GM18951 (cell line): ENCODE data around the gene TCEA3.

Experiments used
- POLR2A ChIP-seq: IDR thresholded peaks from 4 replicates; pipeline ENCODE4 v1.6.1; 2011; ENCODE audit warnings: mild to moderate bottlenecking; ENCODE audit not compliant: insufficient read length, insufficient read depth; ENCODE audit errors: extremely low read depth
- in situ Hi-C: fragments of 300-500 bp; cut with MboI; formaldehyde crosslinking; loops from one replicate; pipeline ENCODE4 v1.12.0; 2022; ENCODE audit warnings: low sequenced_read_pairs, mixed read lengths, inconsistent platforms; ENCODE audit not compliant: unreplicated experiment

The TCEA3 gene

DNA sequence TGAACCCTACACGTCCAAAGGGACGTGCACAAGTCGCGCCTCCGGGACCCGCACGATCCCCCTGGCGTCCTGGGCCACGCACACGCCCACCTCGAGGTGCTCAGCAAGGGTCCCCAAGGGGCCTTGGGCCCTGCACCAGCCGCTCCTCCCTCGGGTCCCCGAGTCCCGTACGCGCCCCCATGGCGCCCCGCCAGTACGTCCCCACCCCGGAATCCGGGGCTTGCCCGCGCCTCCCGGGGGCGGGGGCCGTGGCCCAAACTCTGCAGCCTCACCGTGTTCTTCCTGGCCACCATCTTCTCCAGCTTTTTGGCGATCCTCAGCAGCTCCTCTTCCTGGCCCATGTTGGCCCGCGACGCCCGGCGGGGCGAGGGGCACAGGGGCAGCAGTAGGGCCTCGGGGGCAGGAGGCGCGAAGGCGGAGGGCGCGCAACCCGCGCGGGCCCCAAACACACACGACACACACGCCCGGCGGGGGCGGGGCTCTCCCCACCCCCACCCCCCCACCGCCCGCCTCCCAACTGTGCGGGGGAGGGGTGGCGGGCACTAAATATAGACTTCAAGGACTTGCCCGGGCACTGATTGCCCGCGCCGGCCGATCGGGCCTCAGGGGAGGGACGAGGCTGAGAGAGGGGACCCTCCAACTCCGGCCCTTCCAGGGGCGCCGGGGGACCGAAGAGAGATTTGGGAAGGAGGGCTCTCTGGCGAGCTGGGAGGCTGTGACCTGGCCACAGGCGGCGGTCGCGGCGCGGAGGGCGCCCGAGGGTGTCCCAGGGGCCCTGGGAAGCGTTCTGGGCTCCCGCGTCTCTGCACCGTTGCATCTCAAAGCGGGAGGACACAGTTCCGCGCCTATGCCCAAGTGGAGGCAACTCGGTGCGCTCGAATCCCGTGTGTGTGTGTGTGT lies at the start of gene TCEA3:
TCEA3 (minus strand) TSS at position 456 of the 900 bp plus-strand sequence; CDS start at position 341, 115 bp downstream.
- in situ Hi-C loops, result no loop called here

GRCh38 chr1:23473037-23473800 lies 48.7 kb upstream of the TCEA3 start:
- no peak for TF ChIP-seq POLR2A
- in situ Hi-C loops, result no loop called here

More for the DNA sequence above, at the start of gene TCEA3:
- no peak for TF ChIP-seq POLR2A

DNA sequence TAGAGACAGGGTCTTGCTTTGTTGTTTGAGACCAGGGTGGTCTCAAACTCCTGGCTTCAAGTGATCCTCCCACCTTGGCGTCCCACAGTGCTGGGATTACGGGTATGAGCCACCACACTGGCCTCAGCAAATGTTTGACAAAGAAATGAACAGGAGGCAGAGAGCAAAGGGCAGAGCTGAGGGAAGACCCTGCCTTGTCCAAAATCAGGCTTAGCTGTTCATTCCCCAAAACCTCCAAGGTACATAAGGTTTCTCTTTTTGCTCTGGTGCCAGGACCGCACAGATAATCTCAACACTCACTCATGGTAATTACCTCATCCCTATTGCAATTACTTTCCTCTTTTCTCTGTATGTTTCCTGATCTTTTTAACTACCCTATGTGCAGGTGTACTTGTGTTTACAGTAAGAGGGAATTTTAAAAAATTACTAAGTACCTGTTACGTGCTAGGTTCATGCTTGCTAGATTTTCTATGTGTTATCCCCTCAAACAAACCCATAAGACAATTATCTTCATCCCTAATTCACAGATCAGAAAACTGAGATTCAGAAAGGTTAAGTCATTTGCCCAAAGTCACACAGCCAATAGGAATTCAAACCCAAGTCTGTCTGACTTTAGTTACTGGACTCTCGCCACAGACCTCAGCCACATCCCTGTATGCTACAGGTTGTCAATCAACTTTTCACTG lies 47.9 kb upstream of the TCEA3 start:
- in situ Hi-C loops, result no loop called here
- TF ChIP-seq POLR2A, result no peak

DNA sequence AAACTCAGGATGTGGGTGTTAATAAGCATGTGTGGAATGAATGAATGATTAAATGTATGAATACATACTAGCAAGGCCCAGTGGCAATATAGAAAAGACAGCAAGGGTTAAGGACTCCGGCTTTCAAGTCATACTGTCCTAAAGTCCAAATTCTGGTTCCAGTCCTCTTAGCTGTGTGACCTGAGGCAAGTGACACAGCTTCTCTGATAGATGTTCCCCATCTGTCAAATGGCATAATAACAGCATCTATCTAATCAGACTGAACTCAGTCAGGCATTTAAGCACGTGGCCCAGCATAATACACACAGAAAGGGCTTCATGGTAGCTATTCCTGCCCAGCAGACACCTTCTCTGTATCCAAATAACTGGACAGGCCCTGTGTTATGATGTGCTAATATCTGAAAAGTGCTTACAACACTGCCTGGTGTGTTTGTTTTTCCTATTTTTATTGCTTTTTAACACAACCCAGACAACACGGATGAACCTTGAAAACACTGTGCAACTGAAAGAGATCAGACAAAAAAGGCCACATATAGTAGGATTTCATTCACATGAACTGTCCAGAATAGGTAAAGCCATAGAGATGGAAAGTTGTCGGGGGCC lies 47.0 kb upstream of the TCEA3 start:
- in situ Hi-C loops, result no loop called here
- TF ChIP-seq POLR2A, result no peak

DNA sequence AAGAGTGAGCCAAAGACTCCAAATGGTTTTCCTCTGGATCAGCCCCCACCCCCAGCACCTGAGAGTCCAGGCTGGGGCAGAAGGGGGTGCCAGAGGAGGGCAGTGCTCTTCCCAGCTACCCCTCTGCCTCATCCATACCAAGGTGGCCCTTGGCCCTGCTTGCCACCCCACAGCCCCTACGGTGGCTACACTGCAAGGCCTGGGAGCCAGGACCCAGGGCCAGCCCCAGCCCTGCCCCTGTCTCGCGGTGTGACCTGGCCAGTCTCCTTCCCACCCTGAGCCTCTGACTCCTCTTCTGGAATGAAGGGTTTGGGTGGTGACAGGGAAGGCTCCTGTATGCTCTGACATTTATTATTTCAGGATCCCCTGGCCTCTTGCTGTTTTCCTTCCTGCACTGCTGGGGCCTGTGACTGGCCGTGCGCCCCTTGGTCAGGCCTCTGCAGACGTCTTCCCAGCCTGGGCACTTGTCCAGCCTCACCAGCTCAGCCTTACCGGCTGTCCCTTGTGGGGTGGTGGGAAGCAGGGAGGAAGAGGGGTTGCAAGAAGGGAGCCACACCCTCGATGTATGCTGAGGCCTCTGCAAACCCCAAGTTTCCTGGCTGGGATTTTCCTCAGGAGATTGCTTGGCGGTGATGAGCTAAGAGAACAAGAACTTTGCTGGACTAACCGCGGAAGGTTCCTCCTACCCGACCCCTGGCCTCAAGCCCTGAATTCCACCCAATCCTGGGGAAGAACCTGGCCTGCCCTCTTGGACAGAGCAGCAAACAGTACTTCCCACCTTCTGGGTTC lies 45.9 kb upstream of the TCEA3 start:
- TF ChIP-seq POLR2A, result no peak
- in situ Hi-C loops, result no loop called here

DNA sequence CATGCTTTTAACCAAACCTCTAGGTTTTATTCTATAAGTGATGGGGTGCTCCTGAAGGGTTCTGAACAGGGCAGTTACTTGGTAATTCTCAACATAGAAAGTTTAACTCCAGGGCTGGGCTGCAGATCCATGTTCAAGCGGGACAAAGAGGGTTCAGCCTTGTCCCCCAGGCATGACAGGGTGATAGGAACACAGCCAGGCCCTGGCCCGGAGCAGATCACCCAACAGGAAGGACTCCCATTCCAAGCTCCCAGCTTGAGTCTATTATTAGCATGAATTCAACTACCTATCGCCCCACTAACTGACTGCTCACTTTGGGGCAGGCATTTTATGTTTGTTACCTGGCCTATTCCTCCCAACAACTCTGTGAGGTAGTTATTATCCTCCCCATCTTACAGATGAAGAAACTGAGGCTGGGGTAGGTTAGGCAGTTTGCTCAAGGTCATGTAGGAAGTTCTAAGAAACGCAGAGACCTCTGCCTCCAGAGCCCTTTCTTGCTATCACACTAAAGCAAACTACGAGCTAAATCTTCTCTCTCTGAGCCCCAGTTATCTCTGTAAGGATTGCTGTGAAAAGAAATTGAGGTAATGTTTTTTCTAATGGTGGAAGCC lies 44.9 kb upstream of the TCEA3 start:
- TF ChIP-seq POLR2A, result no peak
- in situ Hi-C loops, result no loop called here

DNA sequence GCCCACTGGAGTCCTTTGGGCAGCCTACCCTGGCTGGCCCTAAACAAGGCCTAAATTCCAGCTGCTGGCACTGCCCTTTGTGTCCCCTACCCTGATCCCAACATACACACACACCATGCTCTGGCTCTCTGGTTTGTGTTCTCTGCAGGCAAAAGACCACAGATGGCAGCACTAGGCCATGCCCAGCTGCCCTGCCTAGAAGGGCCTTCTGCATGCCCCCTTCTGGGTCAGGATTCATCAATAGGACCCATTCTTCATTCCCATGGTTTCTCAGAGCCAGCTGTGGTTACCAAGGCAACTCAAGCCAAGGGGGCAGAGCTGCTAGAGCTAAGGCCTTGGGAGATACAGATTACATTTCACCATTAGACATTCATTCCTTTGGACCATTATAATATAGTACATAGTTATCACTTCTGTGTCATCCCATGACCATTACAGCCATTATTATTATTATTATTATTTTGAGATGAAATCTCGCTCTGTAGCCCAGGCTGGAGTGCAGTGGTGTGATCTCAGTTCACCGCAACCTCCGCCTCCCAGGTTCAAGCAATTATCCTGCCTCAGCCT lies 42.0 kb upstream of the TCEA3 start:
- in situ Hi-C loops, result no loop called here
- no peak for TF ChIP-seq POLR2A

GRCh38 chr1:23463286-23463685 lies 38.7 kb upstream of the TCEA3 start:
- TF ChIP-seq POLR2A, result no peak
- in situ Hi-C loops, result no loop called here

DNA sequence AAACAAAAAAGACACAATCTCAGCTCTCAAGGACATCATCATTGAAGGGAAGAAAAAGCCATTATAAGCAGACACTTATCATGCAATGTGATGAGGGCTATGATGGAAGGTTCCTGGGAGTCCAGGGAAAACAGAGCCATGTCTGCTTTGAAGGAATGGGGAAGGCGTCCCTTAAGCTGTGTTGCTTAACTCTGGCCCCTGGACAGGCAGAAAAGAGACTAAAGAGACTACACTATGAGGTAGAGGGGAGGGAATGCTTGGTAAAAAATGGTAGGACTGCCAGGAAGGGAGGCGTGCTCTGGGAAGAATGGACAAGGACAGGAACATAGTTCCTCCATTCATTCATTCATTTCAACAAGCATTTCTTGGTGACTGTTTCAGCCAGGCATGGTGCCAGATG lies 38.2 kb upstream of the TCEA3 start:
- in situ Hi-C loops, result no loop called here
- TF ChIP-seq POLR2A, result no peak

DNA sequence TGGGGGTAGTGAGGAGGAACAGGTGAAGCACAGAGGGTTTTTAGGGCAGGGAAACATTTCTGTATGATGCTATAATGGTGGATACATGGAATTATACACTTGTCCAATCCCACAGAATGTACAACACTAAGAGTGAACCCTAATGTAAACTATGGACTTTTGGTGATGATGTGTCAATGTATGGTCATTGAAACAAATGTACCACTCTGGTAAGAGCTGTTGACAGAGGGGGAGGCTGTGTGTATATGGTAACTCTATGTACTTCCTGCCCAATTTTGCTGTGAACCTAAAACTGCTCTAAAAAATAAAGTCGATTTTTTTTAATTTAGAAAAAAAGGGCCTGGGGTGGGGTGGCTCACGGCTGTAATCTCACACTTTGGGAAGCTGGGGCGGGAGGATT lies 36.5 kb upstream of the TCEA3 start:
- no peak for TF ChIP-seq POLR2A
- in situ Hi-C loops, result no loop called here

GRCh38 chr1:23460519-23460918 lies 36.0 kb upstream of the TCEA3 start:
- in situ Hi-C loops, result no loop called here
- TF ChIP-seq POLR2A, result no peak

DNA sequence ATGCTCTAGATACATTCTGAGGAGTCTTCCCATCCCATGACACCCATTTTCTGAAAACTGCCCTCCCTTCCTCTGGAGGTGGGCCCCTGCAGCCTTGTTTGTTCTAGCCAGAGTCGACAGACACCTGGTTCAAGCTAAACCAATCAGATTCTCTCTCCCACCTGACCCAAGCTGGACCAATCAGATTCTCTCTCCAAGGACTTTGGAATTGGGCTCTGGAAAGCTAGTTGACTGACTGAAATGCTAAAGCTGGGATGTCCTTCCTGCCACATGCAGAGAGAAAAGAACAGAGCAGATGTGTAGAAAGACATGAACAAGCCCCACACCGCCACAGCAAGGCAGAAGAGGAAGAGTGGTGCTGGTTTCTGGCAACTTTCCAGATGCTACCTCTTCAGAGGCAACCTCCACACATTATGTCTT lies 34.8 kb upstream of the TCEA3 start:
- in situ Hi-C loops, result no loop called here
- TF ChIP-seq POLR2A, result no peak

- in situ Hi-C loops, result no loop called here
- no peak for TF ChIP-seq POLR2A
Observed at GRCh38 chr1:23456226-23456625, 31.7 kb upstream of the TCEA3 start.
